ENCODE results near the gene BCL6.

The BCL6 gene

DNA sequence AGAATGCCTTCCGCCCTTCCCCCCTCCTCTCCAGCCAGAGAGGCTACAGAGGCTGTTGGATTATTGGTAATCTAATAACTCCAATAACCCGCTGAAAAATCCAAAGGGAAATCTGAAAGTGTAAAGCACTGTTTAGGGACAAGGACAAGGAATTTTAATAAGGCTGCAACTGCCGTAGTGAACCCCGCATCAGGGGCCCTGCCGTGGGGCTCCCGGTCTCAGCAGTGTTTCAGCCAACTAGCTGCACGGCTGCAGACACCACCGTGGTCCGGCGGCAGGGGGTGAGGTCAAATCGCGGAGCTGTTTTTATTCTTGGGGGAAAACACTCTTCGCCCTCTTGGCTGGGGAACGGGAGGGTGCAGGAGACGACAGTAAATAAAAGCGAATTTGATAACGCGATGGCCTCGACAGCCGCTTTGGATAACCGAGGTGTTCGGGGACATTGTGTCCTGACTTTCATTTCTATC lies 6.1 kb downstream of the BCL6 start:
- DNase-seq (ENCODE audit: low read depth, low spot score): no peak

DNA sequence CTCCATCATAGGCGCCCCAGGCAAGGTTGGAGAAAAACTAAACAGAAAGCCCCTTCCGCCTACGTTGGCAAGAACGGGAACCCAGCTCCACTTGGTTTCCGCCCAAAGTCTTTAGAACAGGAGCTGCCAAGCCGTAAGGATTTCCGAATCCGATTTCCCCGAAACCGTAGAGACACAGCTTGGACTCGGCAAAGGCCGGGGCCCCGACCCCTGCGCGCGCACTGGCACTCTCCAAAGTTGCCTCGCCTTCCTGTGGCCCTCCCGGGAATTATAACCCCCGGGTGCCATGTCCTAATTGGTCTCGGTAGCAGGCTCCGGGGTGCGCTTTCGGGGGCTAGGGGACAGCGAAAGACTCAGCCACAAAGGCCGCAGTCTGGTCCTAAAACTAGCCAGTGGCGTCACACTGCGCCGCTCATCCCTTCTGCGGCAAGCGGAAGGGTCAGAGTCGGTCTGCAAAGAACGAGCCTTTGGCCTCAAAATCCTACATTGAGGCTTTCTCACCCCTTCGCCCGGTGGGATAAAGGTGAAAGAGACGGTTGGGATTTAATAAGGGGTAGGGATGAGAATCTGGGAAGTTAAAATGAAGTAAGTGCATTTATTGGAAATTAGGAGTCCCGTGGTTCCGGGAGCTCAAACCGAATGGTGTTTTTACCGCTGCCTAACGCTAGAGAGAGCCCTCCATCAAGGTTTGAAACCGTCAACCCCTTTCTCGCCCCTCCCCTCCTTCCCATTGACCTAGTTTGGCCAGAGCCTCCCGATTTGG lies 6.8 kb downstream of the BCL6 start:
- peak; percentile 95 for DNase-seq (ENCODE audit: low read depth, low spot score)

DNA sequence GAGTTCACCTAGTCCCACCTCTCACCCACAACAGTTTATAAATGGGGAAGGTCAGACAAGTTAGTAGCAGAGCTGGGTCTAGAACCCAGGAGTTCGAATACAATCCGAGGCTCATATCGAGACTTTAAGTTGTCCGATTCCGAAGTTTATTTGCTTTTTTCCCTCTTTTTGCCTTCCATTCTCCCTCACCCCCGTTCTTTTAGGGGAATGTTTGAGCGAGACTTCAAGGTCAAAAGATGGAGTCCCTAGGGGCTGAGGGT lies 7.3 kb downstream of the BCL6 start:
- DNase-seq (ENCODE audit: low read depth, low spot score): no peak

DNA sequence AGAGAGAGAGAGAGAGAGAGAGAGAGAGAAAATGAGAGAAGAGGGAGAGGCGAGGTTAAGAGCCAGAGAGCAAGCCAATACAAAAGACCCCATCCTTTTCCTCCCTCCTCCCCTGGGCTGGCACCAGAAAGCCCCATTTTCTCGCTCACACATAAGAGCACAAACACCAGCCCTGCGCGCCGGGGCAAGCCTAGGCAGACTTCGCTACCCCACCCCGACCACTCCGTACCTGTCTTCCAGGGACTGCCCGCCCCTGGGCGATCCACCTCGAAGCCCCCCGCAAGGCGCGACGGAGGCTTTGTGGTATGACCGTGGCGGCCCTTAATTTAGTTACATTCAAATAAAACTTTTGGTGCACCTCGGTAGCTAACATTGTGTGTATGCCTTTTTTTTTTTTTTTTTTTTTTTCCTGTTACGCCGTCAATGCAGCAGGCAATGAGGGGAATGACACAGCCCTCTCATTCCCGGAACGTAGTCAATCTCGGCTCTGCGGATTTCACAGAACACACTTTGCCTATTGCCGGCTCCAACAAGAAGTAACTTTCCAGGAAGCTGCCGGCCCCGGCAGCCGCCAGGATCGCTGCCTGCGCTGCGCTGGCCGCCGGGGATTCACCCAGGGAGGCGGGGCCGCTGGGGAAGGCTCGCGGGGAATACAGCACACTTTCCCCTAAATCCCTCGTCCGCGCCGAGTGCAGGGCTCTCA lies 7.7 kb downstream of the BCL6 start:
- peak; percentile 82 for DNase-seq (ENCODE audit: low read depth, low spot score)

DNA sequence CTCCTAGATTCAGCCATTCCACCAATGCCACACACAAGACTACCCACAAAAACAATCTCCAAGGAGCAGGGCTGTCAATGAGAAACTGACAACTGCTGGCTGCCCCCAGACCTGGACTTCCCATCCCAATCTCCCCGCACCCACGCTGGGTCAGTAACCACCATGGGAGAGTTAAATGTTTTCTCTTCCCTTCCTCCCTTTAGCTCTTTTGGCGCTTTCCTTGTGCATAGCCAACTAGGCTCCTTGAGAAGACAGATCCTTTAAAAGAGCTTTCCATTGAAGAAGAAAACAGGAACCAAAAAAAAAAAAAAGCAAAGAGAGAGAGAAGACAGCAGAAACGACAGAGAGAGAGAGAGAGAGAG lies 8.3 kb downstream of the BCL6 start:
- peak; percentile 36 for DNase-seq (ENCODE audit: low read depth, low spot score)

DNA sequence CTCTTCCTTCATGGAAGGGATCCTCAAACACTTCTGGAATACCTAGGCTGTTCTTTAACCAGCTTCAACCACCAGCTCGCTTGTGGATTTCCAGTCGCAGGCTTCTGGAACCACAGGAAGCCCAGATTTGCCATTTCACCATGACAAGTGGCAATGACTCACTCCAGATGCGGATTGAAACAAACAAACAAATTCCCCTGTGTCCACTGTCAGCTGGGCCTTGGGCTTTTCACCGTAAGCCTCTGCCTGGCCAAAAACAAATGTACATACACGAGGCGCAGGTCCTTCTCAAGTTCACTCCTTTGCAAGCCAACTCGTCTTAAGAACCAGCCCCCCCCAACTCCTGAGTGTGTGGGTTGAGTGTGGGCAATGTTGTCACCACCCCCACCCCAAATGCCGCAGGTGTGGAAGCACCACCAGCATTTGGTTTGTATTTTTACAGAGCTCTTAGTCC lies 8.8 kb downstream of the BCL6 start:
- peak; percentile 67 for DNase-seq (ENCODE audit: low read depth, low spot score)

DNA sequence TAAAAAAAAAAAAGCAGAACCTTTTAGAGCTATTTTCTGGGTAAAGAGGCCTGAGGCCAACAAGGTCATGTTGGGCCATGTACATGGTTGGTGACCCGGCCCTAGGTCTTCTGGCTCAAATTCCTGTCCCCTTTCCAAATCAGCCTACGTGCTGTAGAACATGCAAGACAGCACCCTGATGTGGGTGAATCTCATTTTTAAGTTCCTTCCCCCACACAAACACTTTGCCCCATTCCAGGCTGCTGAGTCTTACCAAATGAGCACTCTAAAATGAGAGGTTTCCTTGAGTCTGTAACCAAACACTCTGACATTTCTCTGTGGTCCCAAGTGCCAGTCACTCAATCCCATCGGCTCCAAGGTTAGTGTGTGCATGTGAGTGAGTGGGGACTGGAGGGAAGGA lies 9.4 kb downstream of the BCL6 start:
- DNase-seq (ENCODE audit: low read depth, low spot score): peak; percentile 31

DNA sequence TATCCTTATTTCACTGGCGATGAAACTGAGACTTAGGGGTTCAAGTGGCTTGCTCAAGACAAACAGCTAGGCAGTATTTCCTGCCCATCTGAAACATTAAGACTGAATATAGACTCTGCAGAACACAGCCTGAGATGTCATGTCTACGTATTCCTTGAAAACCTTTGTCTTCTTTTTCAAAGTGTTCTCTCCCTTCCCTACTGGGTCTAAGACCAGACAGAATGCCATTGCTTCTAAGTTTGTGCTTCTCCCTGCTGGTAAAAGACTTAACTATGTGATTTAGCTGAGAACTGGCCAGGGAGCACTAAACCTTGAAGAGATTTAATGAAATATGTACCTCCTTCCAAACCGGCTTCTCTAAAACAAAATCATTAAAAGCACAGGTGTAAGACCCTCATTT lies 9.9 kb downstream of the BCL6 start:
- no peak for DNase-seq (ENCODE audit: low read depth, low spot score)

DNA sequence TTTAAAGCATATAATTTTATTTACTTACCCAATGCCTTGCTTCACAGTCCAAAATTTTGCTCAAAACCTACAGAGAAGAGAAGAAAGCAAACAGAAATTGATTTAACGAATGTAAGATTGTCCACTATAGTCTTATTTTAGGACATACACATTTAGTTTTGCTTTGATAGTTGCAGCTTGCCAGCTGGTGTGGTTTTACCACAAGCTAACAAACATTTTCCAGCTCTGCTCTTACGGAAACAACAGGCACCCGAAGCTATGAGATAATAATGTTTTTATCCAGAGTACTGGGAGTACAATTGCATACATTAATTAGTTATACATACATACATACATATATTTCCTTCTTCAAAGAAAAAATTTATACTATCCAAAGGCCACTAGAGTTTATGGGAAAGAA lies 10.4 kb downstream of the BCL6 start:
- peak; percentile 54 for DNase-seq (ENCODE audit: low read depth, low spot score)

DNA sequence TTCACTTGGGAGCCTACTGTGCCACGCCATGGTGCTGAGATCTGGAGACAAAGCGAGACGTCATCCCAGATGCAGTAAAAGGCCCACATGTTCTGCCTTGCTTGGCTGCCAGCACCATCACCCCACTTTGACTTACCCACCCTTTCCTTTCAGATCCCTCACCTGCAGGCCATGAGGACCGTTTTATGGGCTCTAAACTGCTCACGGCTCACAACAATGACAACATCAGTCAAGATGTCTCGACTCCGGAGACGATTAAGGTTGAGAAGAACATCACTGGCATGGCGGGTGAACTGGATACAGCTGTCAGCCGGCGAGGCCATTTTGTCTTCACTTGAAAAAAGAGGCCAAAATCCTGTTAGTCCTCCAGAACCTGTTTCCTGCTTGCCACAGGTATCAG lies 11.9 kb downstream of the BCL6 start:
- no peak for DNase-seq (ENCODE audit: low read depth, low spot score)

DNA sequence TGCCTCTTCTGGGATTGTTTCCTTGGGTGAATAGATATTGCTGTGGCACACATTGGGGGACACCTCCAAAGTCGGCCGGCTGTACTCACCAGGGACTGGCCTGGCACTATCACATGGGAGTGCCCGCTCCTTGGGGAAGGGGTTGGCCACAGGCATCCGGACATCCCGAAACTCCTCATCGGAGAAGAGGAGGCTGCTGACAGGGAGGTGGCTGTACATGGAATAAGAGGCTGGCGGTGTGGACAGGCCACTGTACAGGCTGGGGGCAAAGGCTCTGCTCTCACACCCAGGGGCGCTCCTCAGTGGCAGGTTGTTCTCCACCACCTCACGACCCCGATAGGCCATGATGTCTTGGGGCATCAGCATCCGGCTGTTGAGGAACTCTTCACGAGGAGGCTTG lies 15.7 kb downstream of the BCL6 start:
- no peak for DNase-seq (ENCODE audit: low read depth, low spot score)

DNA sequence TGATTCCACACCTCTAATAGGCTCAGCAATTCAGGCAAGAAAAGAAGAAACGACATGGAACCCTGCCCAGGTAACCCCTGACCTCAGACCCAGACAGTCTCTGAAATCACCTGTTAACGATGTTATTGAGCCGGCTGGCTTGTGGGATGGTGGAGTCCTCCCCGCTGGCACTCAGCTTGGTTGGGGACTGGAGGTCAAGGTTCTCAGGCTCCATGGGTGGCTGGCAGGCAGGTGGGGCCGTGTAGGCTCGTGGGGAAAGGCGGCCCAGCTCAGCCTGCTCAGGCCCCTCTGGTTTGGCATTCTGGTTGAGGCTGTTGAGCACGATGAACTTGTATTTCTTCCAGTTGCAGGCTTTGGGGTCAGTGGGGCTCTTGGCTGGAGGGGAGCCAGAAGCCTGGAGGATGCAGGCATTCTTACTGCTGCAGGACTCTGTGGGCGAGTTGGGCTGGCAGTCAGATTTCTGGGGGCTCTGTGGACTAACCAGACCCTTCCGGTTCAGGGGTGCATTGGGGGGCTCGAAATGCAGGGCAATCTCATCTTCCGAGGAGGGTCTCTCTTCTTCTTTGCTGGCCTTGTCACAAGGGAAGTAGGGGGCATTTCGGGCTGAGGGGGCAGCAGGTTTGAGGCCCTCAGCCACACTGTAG lies 16.2 kb downstream of the BCL6 start:
- no peak for DNase-seq (ENCODE audit: low read depth, low spot score)

DNA sequence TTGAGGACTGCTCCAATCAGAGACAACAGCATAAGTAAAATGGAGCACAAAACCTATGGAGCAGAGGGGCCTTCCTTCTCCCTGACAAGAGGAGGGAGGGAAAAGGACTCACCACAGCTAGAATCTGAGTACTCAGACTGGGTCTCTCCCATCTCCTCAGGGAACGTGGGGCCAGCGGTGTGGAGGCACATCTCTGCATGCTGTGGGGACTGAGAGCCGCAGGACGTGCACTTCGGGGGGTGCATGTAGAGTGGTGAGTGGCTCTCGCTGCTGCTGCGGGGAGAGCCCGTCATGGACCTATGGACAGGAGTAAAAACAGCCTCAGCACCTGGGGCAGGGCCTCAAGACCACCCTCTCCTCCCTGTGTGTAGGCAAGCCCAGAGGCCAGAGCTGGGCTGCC lies 17.0 kb downstream of the BCL6 start:
- no peak for DNase-seq (ENCODE audit: low read depth, low spot score)

DNA sequence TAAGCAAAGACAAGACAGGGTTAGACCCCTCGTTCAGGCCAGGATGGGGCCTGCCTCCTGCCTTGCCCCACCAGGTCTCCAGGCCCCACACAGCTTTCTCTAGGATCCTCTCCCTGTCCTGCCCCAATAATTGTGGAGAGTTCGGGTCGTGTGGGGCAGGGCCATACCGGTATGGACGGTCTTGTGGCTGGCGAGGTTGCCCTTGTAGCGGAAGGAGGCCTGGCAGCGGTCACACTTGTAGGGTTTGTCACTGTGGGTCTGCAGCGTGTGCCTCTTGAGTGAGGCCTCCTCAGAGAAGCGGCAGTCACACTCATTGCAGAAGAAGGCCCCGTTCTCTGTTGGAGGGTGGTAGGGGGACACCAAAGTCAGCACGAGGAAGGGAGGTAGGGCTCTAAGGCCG lies 18.7 kb downstream of the BCL6 start:
- no peak for DNase-seq (ENCODE audit: low read depth, low spot score)

DNA sequence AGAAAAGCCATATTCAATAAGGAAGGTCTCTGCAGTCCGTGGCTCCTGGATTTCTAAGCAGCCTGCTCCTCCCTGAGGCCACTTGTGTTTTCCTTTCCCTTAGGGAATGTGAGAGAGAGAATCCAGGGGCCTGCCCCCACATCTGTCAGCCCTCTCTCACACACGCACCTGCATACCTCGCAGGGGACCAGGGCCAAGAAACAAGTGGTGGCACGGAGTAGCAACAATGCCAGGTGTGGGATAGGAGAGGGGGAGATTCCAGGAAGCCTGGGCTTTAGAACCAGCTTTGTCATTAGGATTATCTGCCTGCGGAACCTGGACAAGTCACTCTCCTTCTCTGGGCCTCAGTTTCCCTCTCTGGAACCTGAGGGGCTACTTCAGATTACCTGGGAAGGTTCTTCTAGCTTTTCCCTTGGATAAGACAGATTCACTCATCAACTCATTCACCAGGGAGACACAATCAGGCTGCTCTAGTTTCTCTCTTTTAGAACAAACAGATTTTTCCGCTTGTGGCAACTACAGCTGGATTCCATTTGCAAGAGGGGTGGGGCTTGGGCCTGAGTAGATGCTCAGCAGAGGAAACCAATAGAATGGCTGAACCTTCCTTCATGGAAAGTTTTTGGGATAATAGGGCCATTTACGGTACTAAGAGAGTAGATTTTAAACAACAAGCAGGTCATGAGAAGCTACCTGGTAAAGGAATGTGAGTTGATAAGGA lies 19.5 kb downstream of the BCL6 start:
- no peak for DNase-seq (ENCODE audit: low read depth, low spot score)

DNA sequence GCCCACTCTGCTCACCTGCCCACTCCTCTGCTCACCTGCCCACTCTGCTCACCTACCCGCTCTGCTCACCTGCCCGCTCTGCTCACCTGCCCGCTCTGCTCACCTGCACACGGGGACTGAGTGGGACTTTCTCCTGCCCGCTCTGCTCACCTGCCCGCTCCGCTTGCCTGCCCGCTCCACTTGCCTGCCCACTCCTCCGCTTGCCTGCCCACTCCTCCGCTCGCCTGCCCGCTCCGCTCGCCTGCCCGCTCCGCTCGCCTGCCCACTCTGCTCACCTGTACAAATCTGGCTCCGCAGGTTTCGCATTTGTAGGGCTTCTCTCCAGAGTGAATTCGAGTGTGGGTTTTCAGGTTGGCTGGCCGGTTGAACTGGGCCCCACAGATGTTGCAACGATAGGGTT lies 20.0 kb downstream of the BCL6 start:
- DNase-seq (ENCODE audit: low read depth, low spot score): no peak

DNA sequence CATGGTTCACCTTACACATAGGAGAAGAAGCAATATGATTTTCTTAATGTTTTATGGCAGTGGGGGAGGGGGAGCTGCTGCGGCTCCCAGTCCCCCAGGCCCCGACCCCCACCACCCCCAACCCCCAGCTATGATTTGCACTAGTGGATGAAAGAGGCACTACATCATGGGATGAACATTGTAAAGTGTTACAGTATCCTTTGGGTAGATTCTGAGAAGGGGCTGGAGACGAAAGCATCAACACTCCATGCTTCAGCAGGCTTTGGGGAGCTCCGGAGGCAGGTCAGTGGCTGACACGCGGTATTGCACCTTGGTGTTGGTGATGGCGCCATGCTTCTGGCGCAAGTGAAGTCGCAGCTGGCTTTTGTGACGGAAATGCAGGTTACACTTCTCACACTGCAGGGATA lies 23.1 kb downstream of the BCL6 start:
- DNase-seq (ENCODE audit: low read depth, low spot score): no peak

DNA sequence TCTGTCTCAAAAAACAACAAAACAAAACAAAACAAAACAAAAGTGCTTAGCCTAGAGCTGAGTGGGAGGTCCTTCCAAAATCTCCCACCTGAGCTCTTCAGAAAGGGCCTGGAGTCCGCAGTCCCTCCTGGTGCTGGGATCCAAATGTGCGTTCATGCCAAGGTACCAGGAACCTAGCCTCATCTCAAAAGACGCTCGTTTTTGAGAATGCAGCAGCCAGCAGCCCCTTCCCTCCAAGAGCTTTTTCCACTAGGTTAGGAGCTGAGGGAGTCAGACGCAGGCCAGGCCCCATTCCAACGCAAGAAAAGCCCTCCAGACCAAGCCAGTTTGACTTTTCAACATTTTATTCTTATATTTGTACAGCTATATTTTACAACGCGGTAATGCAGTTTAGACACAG lies 24.2 kb downstream of the BCL6 start:
- no peak for DNase-seq (ENCODE audit: low read depth, low spot score)

DNA sequence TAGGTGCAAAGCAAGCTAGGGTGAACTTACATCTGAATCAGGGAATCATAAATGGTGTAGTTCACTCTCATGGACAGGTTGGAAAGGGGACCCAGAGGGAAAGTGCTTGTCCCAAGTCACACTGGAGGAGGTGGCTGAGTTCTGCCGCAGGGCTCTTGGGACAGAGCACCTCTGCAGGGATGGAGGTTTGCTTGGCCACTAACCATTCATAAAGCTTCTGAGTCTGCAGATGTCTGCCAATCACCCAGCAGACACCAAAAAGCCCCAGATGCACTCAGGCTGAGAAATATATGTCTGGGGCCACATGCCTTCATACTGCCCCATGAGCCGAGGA lies 25.0 kb downstream of the BCL6 start:
- DNase-seq (ENCODE audit: low read depth, low spot score): no peak

DNA sequence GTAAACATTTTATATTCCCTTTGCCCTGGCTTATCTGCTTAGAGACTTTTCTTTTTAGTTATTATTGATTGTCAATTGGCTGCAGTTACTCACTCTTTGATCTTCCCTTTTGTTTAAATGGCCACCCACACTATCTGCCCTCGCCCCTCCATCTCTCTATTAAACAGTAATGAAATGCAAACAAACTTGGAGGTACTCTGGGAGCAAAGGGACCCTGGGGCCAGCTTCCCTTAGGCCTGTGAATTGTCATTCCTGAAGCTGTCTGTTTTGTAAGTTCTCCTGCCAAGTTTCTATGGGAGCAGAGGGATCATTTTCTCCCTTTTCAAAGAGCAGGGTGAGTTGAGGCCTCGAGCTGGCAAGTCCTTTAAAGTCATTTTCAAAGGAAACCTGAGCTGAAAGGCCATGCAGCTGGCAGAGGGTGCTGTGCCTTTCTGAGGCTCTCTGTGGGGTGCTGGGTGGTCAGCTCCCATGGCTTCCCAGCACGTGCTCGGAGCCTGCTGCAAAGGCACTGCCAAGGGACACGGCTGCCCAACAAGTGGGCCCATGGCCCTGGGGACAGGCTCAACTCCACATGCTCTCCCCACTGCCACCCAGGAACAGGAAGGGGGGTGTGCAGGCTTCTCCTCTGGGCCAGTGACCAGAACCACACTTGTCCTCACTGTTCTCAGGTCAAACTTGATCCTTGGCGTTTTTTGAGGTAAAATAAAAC lies 25.5 kb downstream of the BCL6 start:
- no peak for DNase-seq (ENCODE audit: low read depth, low spot score)

DNA sequence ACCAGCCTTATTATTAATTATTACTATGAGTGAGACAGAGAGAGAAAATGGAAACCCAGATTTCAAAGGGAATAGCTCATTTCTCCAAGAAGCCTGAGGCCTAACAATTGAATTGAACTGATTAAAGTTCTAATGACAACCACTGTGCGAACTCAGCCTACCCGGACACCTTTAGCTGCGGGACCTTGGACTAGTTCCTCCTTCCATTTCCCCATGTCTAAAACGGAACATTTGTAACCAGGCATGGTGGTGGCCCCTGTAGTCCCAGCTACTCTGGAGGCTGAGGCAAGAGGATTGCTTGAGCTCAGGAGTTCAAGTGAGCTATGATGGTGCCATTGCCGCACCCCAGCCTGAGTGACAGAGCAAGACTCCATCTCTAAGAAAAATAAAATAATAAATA lies 26.5 kb downstream of the BCL6 start:
- DNase-seq (ENCODE audit: low read depth, low spot score): no peak

DNA sequence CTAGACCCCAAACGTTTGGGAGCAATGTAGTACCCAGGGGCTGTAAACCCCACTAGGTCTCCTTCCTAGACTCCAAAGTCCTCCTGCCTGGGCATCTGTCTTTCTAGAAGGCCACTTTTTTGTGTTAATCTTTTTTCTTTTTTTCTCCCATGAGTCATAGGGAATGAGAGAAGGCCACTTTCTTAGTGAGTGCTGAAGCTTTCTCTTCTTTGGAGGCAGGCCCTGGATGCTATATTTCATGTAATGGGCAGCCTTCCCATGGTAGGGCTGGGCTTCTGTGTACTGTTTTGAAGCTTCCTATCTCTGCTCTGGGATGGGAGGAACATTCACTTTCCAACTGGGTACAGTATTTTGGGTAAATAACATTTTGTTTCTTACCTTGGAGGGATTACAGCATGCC lies 27.7 kb downstream of the BCL6 start:
- no peak for DNase-seq (ENCODE audit: low read depth, low spot score)

Data from astrocyte of the hippocampus (primary cell).